Natural killer cell (primary cell): Measurements from ENCODE around the gene BPIFB4. TPM values are rescaled to one million over a fixed set of nuclear protein-coding genes. Genes with fewer than 3 reads are reported as not detected.

Source experiments
- ATAC-seq, 3 donors: fragments of 150-1000 bp in 2 of 3; fragments of 200-7000 bp in 1 of 3; cut with Tn5 transposase; 1 replicate in 1 of 3; 2 replicates in 2 of 3; pipeline ENCODE4 v1.10.0; 2021; ENCODE audit warnings: mild to moderate bottlenecking in 2 of 3, moderate library complexity in 2 of 3
- DNase-seq, 2 donors: peaks; one replicate each; pipeline versions ENCODE4 v3.0.0 to v3.0.0-alpha.2; 2013 to 2021; ENCODE audit warnings: mixed read lengths in 1 of 2
- H3K27ac ChIP-seq: one replicate; pipeline ENCODE4 v1.5.1; 2013; ENCODE audit warnings: mild to moderate bottlenecking, low read length
- H3K27me3 ChIP-seq: one replicate; pipeline ENCODE4 v1.6.1; 2013; ENCODE audit warnings: low read length; ENCODE audit not compliant: control insufficient read depth, insufficient read depth
- H3K36me3 ChIP-seq: one replicate; pipeline ENCODE4 v1.6.1; 2013; ENCODE audit warnings: low read length; ENCODE audit not compliant: control insufficient read depth, insufficient read depth
- H3K4me1 ChIP-seq: one replicate; pipeline ENCODE4 v1.6.1; 2013; ENCODE audit warnings: low read length; ENCODE audit not compliant: control insufficient read depth, insufficient read depth
- H3K4me3 ChIP-seq: one replicate; pipeline ENCODE4 v1.5.1; 2013; ENCODE audit warnings: low read length
- H3K9me3 ChIP-seq: one replicate; pipeline ENCODE4 v1.6.1; 2013; ENCODE audit warnings: low read length; ENCODE audit not compliant: control insufficient read depth, insufficient read depth
- H3K27ac Mint-ChIP-seq, 2 donors: one replicate each; pipeline ENCODE4 v1.8.0; 2022; ENCODE audit warnings: mild to moderate bottlenecking in 2 of 2, mixed read lengths in 2 of 2, moderate library complexity in 1 of 2
- H3K27me3 Mint-ChIP-seq, 2 donors: one replicate each; pipeline ENCODE4 v1.8.0; 2022; ENCODE audit warnings: low read depth in 2 of 2, mixed read lengths in 2 of 2
- H3K36me3 Mint-ChIP-seq: one replicate; pipeline ENCODE4 v1.8.0; 2022; ENCODE audit warnings: mixed read lengths
- H3K4me1 Mint-ChIP-seq, 2 donors: one replicate each; pipeline ENCODE4 v1.8.0; 2022; ENCODE audit warnings: mixed read lengths in 2 of 2
- H3K4me3 Mint-ChIP-seq: one replicate; pipeline ENCODE4 v1.8.0; 2022; ENCODE audit warnings: mild to moderate bottlenecking, moderate library complexity, mixed read lengths
- H3K9me3 Mint-ChIP-seq, 2 donors: one replicate each; pipeline ENCODE4 v1.8.0; 2022; ENCODE audit warnings: mixed read lengths in 2 of 2
- WGBS: methylation state at CpG from one replicate; pipeline ENCODE4 v1.1.7; 2013; ENCODE audit warnings: missing lambda C conversion rate; ENCODE audit not compliant: insufficient coverage; 5-methylcytosine and 5-hydroxymethylcytosine counted together
- intact Hi-C: fragments of 100-400 bp; cut with micrococcal nuclease; formaldehyde crosslinking; loops from one replicate; pipeline ENCODE4 v1.14.2; 2022
- total RNA-seq, 4 donors: library from RNA; stranded (reverse); fragments of 120-200 nt in 1 of 4; gene quantifications; one replicate each; pipeline versions ENCODE4 v1.2.3 to v1.2.4, GENCODE V29; 2013 to 2022
- TF ChIP-seq, protein P1 (sequence below): fragments of 200-600 bp; IDR thresholded peaks from one replicate; pipeline ENCODE4 v1.8.0; 2022; ENCODE audit warnings: antibody characterized with exemption

Gene BPIFB4
- total RNA-seq, 3 donors from 2014 or later (not counting 1 experiment from before 2014, with no cell fraction given), result not detected

GRCh38 chr20:33068251-33068939, 11.0 kb upstream of the BPIFB4 start:
- DNase-seq (no peak), ATAC-seq (no peak)
- TF ChIP-seq, protein P1, sequence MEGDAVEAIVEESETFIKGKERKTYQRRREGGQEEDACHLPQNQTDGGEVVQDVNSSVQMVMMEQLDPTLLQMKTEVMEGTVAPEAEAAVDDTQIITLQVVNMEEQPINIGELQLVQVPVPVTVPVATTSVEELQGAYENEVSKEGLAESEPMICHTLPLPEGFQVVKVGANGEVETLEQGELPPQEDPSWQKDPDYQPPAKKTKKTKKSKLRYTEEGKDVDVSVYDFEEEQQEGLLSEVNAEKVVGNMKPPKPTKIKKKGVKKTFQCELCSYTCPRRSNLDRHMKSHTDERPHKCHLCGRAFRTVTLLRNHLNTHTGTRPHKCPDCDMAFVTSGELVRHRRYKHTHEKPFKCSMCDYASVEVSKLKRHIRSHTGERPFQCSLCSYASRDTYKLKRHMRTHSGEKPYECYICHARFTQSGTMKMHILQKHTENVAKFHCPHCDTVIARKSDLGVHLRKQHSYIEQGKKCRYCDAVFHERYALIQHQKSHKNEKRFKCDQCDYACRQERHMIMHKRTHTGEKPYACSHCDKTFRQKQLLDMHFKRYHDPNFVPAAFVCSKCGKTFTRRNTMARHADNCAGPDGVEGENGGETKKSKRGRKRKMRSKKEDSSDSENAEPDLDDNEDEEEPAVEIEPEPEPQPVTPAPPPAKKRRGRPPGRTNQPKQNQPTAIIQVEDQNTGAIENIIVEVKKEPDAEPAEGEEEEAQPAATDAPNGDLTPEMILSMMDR, result no peak
- Mint-ChIP-seq H3K27me3 (no peaks in the 10 kb centered on the region), H3K36me3 (no peaks in the 10 kb centered on the region), H3K27ac (no peak overlapping the region), H3K4me3 (no peak overlapping the region), H3K9me3 (no peaks in the 10 kb centered on the region), H3K4me1 (peaks cover 0 to 4% of the 10 kb centered on the region in 2 donors)
- Histone ChIP-seq H3K27ac (no peak overlapping the region), H3K4me1 (no peaks in the 10 kb centered on the region), H3K36me3 (no peaks in the 10 kb centered on the region), H3K27me3 (no peaks in the 10 kb centered on the region), H3K9me3 (no peaks in the 10 kb centered on the region), H3K4me3 (no peak overlapping the region)
- intact Hi-C loops, result no loop called here
- 84% methylated on average over 12 of the region's 12 CpGs for WGBS

GRCh38 chr20:33069673-33070072, 9.8 kb upstream of the BPIFB4 start:
- no peak overlapping the region for H3K27ac Mint-ChIP-seq
- Histone ChIP-seq H3K27me3 (no peaks in the 10 kb centered on the region), H3K27ac (no peak overlapping the region), H3K36me3 (no peaks in the 10 kb centered on the region), H3K4me3 (no peak overlapping the region), H3K4me1 (no peaks in the 10 kb centered on the region), H3K9me3 (no peaks in the 10 kb centered on the region)
- H3K4me3 Mint-ChIP-seq, result no peak overlapping the region
- H3K27me3 Mint-ChIP-seq, result no peaks in the 10 kb centered on the region
- no peaks in the 10 kb centered on the region for H3K36me3 Mint-ChIP-seq
- H3K9me3 Mint-ChIP-seq, result no peaks in the 10 kb centered on the region
- intact Hi-C loops, result no loop called here
- peaks cover 0 to 4% of the 10 kb centered on the region in 2 donors for H3K4me1 Mint-ChIP-seq
- DNase-seq (no peak), ATAC-seq (no peak)
- TF ChIP-seq, protein P1, result no peak
- 93% methylated on average over 9 of the region's 9 CpGs for WGBS

GRCh38 chr20:33070111-33071053, 9.1 kb upstream of the BPIFB4 start:
- DNase-seq (no peak), ATAC-seq (no peak)
- no peak overlapping the region for H3K27ac Mint-ChIP-seq
- Histone ChIP-seq H3K4me1 (no peaks in the 10 kb centered on the region), H3K9me3 (no peaks in the 10 kb centered on the region), H3K36me3 (no peaks in the 10 kb centered on the region), H3K4me3 (no peak overlapping the region), H3K27me3 (no peaks in the 10 kb centered on the region), H3K27ac (no peak overlapping the region)
- H3K36me3 Mint-ChIP-seq, result no peaks in the 10 kb centered on the region
- TF ChIP-seq, protein P1, result no peak
- WGBS, result 74% methylated on average over 18 of the region's 19 CpGs
- H3K4me1 Mint-ChIP-seq, result peaks cover 0 to 4% of the 10 kb centered on the region in 2 donors
- H3K9me3 Mint-ChIP-seq, result no peaks in the 10 kb centered on the region
- H3K4me3 Mint-ChIP-seq, result no peak overlapping the region
- intact Hi-C loops, result no loop called here
- no peaks in the 10 kb centered on the region for H3K27me3 Mint-ChIP-seq
